Loucy (cell line): ENCODE results near the gene ZMYND8.

Experiments used
- EZH2phosphoT487 ChIP-seq: fragments of 200-600 bp; IDR thresholded peaks from 2 replicates; pipeline ENCODE4 v1.6.1; 2018; ENCODE audit warnings: antibody characterized with exemption, mild to moderate bottlenecking, moderate library complexity, borderline replicate concordance
- TF ChIP-seq, protein P1 (sequence below): fragments of 200-600 bp; sonication (generic); conservative IDR thresholded peaks from 2 replicates; pipeline ENCODE4 v1.5.1; 2014; ENCODE audit warnings: mild to moderate bottlenecking, antibody characterized with exemption, low read length

DNA sequence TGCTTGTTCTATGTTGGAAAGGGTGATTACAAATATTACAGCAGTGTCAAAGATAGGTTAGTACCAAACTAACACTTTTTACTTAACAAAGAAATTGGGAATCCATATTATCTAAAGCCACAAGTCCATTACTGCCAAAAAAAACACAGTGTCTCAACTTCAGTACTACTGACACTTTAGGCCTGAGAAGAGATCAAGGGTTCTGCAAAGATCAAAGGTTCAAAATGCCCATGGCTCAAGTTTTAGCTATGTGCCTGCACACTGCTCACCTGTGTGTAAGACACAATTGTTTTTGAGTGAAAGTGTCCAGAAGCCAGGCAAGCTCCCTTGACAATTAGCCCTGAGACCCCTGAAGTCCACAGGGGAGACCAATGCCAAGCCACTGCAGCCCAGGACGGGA is 132.6 kb downstream of the ZMYND8 start:
- TF ChIP-seq, protein P1, sequence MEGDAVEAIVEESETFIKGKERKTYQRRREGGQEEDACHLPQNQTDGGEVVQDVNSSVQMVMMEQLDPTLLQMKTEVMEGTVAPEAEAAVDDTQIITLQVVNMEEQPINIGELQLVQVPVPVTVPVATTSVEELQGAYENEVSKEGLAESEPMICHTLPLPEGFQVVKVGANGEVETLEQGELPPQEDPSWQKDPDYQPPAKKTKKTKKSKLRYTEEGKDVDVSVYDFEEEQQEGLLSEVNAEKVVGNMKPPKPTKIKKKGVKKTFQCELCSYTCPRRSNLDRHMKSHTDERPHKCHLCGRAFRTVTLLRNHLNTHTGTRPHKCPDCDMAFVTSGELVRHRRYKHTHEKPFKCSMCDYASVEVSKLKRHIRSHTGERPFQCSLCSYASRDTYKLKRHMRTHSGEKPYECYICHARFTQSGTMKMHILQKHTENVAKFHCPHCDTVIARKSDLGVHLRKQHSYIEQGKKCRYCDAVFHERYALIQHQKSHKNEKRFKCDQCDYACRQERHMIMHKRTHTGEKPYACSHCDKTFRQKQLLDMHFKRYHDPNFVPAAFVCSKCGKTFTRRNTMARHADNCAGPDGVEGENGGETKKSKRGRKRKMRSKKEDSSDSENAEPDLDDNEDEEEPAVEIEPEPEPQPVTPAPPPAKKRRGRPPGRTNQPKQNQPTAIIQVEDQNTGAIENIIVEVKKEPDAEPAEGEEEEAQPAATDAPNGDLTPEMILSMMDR = no peak
- TF ChIP-seq EZH2phosphoT487 = no peak
